Adrenal gland (tissue), 5 donors: ENCODE measurements around the gene CKM.

Experiments used
- CTCF ChIP-seq, 6 experiments: fragments of 450-650 bp in 4 of 6; fragments of 200-600 bp in 2 of 6; sonication (generic) in 1 of 6; IDR thresholded peaks; 1 replicate in 5 of 6; 2 replicates in 1 of 6; pipeline versions ENCODE4 v1.5.1 to v1.8.0; 2016 to 2021; ENCODE audit warnings: antibody characterized with exemption in 6 of 6, mild to moderate bottlenecking in 2 of 6, moderate library complexity in 1 of 6
- POLR2A ChIP-seq, 2 donors: fragments of 450-650 bp; IDR thresholded peaks; one replicate each; pipeline ENCODE4 v1.6.1; 2017; ENCODE audit warnings: antibody characterized with exemption in 2 of 2, mild to moderate bottlenecking in 2 of 2, moderate library complexity in 1 of 2
- donor health status: DM: no; HTN: no; CAD: no.

GRCh38 chr19:45264781-45265317 lies 57.8 kb downstream of the CKM start:
- TF ChIP-seq CTCF (IDR thresholded peaks at IDR 0.05) (no peak), POLR2A (IDR thresholded peaks at IDR 0.05) (no peak)
